Stimulated activated memory B cell treated with anti-CD40 and anti-IgM and Interleukin-4, amounts not matched to agents 10 μg/mL and 1 μg/mL and 100 μg/mL, for 72 hours (primary cell): ENCODE results near the gene CEMP1.

Experiments used
- ATAC-seq: fragments of 150-1000 bp; cut with Tn5 transposase; 2 replicates; pipeline ENCODE4 v1.10.0; 2021
- H3K27ac Mint-ChIP-seq: one replicate; pipeline ENCODE4 v1.8.0; 2022; ENCODE audit warnings: mild to moderate bottlenecking, mixed read lengths
- H3K27me3 Mint-ChIP-seq: one replicate; pipeline ENCODE4 v1.8.0; 2022; ENCODE audit warnings: mixed read lengths
- H3K36me3 Mint-ChIP-seq: one replicate; pipeline ENCODE4 v1.8.0; 2022; ENCODE audit warnings: mixed read lengths
- H3K4me1 Mint-ChIP-seq: one replicate; pipeline ENCODE4 v1.8.0; 2022; ENCODE audit warnings: mixed read lengths
- H3K4me3 Mint-ChIP-seq: one replicate; pipeline ENCODE4 v1.8.0; 2022; ENCODE audit warnings: mild to moderate bottlenecking, moderate library complexity, mixed read lengths
- H3K9me3 Mint-ChIP-seq: one replicate; pipeline ENCODE4 v1.8.0; 2022; ENCODE audit warnings: mixed read lengths

Gene CEMP1

DNA sequence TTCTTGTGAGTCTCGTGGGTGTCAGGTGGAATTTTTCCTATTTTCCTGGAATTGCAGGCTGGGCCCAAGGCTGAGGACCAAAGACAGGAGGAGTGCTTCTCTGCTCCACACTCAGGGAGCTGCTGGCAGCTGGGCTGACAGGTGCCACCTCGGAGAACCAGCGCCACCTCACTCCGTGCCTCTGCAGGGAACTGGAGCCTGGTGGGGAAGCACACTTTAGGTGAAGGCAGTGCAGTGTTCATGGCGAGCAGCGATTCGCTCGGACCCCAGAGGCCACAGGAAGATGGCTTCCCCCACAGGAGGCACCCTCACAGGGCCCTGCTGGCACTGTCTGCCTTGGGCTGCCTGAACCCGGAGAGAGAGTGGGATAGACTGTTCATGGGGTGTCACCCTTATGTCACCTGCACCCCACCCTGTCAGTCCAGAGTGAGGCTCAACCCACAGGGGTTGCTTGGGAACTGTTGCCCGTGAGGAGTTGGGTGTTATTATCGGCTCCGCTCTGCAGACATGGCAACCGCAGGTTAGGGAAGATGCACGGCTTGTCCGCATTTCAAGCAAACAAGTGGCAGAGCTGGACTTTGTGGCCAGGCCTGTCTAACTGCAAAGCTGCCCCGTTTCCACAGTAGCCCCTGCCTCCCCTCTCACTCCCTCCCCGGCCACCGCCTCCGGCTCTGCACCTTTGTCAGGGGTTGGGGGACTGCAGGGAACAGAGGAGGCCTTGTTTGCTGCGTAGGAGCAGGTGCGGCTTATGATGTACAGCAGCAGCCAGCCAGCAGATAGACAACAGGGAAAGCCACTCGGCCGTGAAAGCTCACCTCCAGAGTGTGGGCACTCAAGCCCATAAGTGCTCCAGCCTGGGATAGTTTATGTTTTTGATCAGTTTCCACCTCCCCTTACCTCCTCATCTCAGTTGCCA lies 40.8 kb downstream of the CEMP1 start:
- Mint-ChIP-seq H3K4me3 (no peak overlapping the region), H3K27me3 (no peaks in the 10 kb centered on the region), H3K36me3 (no peaks in the 10 kb centered on the region), H3K9me3 (no peaks in the 10 kb centered on the region), H3K4me1 (peaks cover 19% of the 10 kb centered on the region), H3K27ac (no peak overlapping the region)
- ATAC-seq, result no peak

DNA sequence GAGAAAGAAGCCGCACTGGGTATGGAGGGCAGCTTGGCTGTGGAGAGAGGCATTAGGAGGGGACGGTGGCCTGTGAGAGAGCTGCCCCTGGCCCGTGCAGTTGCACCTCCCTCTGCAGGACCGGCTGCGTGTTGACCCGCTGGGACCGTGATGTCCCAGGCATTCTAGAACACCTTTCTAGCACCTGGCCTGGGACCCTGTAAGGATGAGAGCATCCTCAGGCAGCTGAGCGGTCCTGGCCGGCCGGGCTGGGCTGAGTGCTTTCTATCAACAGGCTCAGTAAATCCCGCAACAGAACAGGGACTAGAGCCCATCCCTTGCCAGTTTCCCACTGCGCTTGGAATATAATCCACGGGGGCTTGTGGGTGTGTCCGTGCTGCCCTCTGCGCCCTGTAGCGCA lies 41.6 kb downstream of the CEMP1 start:
- no peak for ATAC-seq
- Mint-ChIP-seq H3K27ac (no peak overlapping the region), H3K27me3 (no peaks in the 10 kb centered on the region), H3K4me3 (no peak overlapping the region), H3K9me3 (no peaks in the 10 kb centered on the region), H3K36me3 (no peaks in the 10 kb centered on the region), H3K4me1 (peaks cover 19% of the 10 kb centered on the region)

DNA sequence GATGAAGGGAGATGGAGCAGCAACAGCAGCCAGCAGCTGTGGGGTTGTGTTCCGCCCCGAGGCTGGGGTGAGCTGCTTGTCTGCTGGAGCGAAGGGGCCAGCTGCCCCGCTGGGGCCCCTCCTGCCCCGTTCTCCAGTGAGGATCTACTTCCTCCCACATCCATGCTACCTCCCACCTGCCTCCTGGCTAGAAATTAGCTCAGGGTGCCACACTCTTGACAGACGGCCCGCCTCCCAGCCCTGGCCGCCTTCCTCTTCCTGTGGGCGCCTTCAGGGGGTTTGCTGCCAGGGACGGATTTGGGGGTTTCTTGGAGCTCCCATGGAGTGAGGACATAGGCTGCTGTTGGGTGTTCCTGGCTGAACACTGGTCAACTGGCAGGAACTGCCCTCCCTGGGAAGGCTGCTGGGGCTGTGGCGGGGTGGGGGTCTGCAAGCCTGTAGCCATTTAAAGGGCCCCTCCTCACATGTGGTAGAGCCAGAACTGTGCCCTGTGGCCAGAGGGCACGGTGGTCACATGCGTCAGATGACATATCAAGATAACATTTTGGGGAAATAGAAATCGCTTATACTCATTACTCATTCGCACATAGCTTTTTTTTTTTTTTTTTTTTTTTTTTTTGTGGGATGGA lies 43.2 kb downstream of the CEMP1 start:
- Mint-ChIP-seq H3K27ac (peak overlapping the region; percentile 77), H3K4me3 (no peak overlapping the region), H3K36me3 (no peaks in the 10 kb centered on the region), H3K27me3 (no peaks in the 10 kb centered on the region), H3K9me3 (no peaks in the 10 kb centered on the region), H3K4me1 (peaks cover 19% of the 10 kb centered on the region)
- no peak for ATAC-seq

DNA sequence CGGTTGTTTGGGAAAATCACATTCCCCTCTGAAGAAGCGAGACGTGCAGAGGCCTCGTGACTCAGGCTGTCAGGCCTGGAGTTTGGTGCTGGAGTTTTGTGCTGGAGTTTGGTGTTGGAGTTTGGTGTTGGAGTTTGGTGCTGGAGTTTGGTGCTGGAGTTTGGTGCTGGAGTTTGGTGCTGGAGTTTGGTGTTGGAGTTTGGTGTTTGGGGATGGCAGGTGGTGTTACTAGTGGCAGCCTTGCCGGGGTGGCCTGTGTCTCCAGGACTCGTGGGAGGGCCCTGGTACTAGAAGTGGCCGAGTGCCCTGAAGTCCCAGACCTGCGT lies 43.7 kb downstream of the CEMP1 start:
- no peak for ATAC-seq
- peak overlapping the region; percentile 77 for H3K27ac Mint-ChIP-seq
- no peaks in the 10 kb centered on the region for H3K27me3 Mint-ChIP-seq
- H3K4me1 Mint-ChIP-seq, result peaks cover 19% of the 10 kb centered on the region
- H3K4me3 Mint-ChIP-seq, result peak overlapping the region; percentile 62
- H3K9me3 Mint-ChIP-seq, result no peaks in the 10 kb centered on the region
- no peaks in the 10 kb centered on the region for H3K36me3 Mint-ChIP-seq

DNA sequence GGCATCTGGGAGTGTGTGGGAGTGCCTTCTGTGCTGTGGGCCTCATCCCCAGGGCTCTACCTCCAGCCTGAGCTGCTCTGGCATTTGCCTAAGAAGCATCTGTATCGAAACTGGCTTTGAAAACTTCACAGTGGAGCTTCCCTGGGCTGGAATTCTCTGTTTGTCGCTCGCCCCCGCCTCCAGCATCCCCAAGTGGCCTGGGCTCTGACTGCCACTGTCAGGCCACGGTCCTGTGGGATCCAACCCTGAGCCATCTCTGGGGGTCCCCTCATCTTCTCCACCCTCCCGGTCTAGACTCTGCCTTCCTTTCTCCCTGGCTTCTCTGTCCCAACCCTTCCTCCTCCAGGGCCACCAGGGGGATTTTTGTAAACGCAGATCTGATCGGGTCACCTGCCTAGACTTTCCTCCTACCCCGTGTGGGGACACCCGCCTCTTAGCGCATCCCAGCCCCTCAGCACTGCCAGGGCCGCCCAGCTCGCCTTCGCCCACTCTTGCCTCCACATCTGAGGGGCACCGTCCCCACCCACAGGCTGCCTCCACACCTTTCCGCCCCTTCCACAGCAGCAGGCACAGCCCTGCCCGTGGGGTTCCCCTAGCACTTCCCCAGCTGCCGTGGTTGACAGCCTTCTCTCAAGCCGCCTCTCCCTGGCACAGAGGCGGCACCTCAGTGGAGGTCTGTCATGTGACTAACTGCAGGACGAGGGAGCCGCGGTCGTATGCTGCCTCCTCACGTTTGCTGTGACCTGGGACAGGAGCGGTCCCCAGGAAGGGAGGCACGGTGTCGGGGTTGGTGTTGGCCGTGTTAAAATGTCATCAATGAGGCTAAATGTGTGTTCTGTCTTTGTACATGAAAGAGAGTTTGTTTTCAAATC lies 44.3 kb downstream of the CEMP1 start:
- H3K27ac Mint-ChIP-seq, result peak overlapping the region; percentile 77
- peaks cover 19% of the 10 kb centered on the region for H3K4me1 Mint-ChIP-seq
- peak; percentile 96 for ATAC-seq
- no peaks in the 10 kb centered on the region for H3K27me3 Mint-ChIP-seq
- H3K36me3 Mint-ChIP-seq, result no peaks in the 10 kb centered on the region
- H3K4me3 Mint-ChIP-seq, result peak overlapping the region; percentile 62
- H3K9me3 Mint-ChIP-seq, result no peaks in the 10 kb centered on the region

DNA sequence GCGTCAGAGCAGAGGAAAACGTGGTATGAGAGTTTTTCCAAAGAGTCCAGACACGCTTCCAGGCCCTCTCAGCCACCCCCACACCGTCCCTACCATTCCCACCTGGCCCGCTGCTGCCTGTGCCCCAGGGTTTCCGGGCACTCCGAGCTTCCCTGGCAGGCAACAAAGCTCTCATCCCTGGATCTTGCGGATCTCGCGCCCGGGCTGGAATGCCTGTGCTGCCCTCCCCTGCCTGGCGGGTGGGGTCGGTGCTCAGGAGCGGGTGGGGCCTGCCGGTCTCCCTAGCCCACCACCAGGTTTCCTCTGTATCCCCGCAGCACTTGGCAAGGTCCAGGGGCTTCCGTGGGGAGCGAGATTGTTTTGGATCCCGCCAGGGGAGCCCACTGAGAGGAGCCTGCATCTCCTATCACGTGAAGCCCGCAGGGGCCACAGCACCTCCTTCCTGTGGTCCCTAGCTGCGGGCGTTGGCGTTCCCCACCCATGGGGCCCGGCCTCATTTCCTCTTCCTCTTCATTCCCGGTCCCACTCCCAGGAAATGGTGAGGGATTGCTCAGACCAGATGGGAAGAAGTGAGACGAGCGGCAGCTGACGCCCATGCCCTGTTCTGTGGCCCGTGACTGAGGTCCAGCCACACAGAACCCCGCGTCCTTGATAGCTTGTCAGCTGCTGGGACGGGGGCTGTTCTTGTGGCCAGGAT lies 45.2 kb downstream of the CEMP1 start:
- H3K27me3 Mint-ChIP-seq, result no peaks in the 10 kb centered on the region
- peaks cover 19% of the 10 kb centered on the region for H3K4me1 Mint-ChIP-seq
- no peaks in the 10 kb centered on the region for H3K9me3 Mint-ChIP-seq
- no peak for ATAC-seq
- H3K36me3 Mint-ChIP-seq, result no peaks in the 10 kb centered on the region
- no peak overlapping the region for H3K27ac Mint-ChIP-seq
- no peak overlapping the region for H3K4me3 Mint-ChIP-seq

DNA sequence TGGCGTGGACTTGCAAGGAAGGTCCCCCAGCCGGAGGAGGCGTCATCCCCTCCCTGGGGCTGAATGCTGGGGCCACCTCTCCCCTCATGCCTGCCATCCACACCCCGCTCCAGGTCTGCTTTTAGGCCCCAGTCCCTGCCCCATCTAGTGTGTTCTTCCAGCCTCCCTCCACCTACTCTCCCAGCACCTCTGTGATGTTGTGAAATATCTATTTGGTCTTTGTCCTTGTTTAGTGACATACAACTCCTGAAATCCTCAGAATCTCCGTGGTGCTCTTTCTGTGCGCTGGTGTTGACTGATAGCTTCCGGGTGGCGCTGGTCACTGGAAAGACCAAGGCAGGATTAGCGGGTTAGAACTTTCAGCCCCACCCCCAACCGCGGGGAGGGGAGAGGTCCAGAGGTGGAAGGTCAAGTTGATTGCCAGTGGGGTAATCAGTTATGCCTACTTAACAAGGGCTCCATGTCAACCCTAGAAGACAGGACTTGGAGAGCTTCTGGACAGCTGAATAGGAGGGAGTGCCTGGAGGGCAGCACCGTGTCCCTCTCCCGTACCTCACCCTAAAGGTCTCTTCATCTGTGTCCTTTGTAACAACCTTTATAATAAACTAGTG lies 46.2 kb downstream of the CEMP1 start:
- Mint-ChIP-seq H3K27ac (no peak overlapping the region), H3K36me3 (no peaks in the 10 kb centered on the region), H3K27me3 (no peaks in the 10 kb centered on the region)

DNA sequence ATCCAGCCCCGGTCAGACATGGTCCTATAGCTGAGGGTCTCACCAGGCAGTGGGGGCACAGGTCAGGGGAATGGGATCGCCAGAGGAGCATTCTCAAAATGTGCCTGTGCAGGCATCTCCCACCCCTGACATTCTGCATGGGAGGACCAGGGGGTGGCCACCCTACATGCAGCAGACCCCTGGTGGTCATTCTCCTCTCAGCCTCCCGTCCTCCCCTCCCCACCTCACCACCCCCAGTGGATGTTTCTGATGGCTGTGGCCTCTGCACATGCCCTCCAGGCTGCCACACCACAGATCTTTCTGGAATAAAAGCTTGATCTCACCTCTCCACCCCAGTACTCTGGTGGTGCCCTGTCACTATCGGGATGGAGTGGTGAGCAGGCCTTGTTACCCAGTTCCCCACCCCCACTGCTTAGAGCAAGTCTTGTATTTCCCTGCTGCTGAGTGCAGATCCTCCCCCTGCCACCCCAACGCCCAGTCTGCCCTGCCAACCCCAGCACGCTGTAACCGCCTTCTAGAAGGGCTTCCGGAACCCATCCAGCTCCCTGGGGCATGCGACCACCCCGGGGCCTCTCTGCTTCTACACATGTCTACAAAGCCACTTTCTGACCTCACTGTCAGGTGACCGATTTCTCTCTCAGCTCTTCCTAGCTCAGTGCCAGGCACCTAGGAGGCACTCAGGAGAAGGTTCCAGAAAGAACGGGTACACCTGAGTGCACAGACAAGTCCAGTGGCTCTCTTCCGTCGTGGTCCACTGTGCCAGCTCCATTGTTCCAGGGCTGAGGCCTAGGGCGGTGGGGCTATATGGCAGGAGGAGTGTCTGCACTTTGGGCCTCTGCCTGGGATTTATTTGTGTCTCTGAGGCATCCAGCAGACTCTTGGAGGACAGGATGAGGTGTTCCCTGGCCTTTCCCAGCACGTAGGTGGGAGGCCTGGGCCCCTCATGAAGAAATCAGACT lies 47.0 kb downstream of the CEMP1 start:
- Mint-ChIP-seq H3K27ac (no peak overlapping the region), H3K27me3 (no peaks in the 10 kb centered on the region), H3K4me3 (no peak overlapping the region), H3K4me1 (peaks cover 19% of the 10 kb centered on the region), H3K9me3 (no peaks in the 10 kb centered on the region), H3K36me3 (no peaks in the 10 kb centered on the region)
- no peak for ATAC-seq

More for the DNA sequence above, 46.2 kb downstream of the CEMP1 start:
- Mint-ChIP-seq H3K4me1 (peaks cover 19% of the 10 kb centered on the region), H3K4me3 (no peak overlapping the region), H3K9me3 (no peaks in the 10 kb centered on the region)
- no peak for ATAC-seq

DNA sequence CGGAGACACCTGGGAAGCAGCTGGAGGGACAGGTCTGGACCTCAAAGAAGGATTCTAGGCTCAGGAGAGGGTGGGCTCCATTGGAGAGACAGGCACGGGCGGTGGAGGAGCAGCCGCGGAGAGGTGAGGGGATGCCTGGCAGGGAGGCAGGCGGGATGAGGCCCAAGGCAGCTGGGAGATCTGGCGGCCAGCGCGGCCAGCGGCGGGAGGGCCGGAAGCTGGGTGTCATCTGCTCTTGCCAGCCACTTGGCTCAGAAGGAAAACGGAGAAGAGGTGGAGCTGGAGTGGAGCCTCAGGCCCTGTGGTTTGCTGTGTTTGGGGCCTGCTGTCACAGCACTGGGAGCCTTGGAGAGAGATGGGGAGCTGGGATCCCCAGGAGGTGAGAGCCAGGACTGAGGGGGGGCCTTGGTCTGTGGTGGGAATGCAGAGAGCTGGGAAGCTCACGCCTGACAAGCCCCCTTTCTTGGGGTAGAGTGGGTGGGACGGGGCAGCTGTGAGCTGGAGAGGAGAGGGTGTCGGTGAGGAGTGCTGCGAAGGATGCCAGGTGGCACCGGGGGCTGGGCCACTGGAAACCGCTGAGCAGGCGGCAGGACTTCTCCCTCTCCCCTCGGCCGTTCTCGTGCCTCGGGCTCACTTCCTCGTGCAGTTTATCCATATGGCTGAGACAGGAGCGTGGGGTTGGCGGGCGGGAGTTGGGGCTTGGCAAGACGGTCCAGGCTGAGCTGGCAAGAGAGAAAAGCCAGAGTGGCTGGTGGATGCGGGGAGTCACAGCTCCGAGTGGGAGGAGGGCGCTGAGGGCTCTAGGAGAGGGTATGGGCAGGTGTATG lies 48.3 kb downstream of the CEMP1 start:
- no peak for ATAC-seq
- Mint-ChIP-seq H3K4me3 (no peak overlapping the region), H3K36me3 (no peaks in the 10 kb centered on the region), H3K9me3 (no peaks in the 10 kb centered on the region), H3K27me3 (no peaks in the 10 kb centered on the region), H3K27ac (no peak overlapping the region), H3K4me1 (peaks cover 23% of the 10 kb centered on the region)

DNA sequence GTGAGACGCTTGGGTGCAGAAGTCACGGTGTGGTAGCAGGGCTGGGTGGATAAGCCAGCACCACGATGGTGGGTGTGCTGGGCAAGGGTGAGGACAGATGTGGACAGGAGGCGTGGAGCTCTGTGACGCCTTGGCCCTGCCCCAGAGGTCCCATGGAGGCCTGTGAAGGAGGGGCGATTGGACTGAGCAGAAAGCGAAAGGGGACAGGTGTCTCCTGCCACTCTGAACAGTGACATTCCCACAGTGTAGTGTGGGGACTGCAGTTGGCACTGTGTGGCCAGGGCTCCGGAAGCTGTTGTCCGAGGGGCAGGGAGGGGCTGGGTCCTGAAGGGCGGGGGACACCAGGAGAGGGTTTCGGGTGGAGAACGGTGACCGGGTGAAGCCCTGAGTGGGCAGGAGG lies 49.0 kb downstream of the CEMP1 start:
- Mint-ChIP-seq H3K9me3 (no peaks in the 10 kb centered on the region), H3K4me3 (no peak overlapping the region), H3K27me3 (no peaks in the 10 kb centered on the region), H3K4me1 (peaks cover 23% of the 10 kb centered on the region), H3K36me3 (no peaks in the 10 kb centered on the region), H3K27ac (no peak overlapping the region)
- no peak for ATAC-seq

DNA sequence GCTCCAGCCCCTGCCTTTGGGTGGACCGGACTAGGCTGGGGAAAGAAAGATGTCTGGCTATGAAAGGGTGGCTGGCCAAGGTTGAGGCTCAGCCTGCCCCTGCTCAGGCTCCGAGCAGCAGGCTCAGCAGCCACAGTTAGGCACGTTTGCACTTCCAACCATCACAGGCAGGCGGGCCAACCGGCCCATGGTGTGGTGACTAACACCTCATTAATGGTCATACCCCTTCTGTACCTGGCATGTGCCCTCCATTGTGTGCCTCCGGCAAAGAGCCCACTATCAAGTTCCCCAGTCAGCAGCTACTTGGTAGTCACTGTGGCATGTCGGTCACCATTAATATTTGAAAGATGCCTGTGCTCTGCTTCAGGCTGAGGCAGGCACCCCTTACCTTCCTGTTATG lies 49.5 kb downstream of the CEMP1 start:
- peaks cover 18% of the 10 kb centered on the region for H3K4me1 Mint-ChIP-seq
- no peak overlapping the region for H3K4me3 Mint-ChIP-seq
- no peak for ATAC-seq
- H3K27ac Mint-ChIP-seq, result no peak overlapping the region
- no peaks in the 10 kb centered on the region for H3K27me3 Mint-ChIP-seq
- no peaks in the 10 kb centered on the region for H3K36me3 Mint-ChIP-seq
- H3K9me3 Mint-ChIP-seq, result no peaks in the 10 kb centered on the region

DNA sequence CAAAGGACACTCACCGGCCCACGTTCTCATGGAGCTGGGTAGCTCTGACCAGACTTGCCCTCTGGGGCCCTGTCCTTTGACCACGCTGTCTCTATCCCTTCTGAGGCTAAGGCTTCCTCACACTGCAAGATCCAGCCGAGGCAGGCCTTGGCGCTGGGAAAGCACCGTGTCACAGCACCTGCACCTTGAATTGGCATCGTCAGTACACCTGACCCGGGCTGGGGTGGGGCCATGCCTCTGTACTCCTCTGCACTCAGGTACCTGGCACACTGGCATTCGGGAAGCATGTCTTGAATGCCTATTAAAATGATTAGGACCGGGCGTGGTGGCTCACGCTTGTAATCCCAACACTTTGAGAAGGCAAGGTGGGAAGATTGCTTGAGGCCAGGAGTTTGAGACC lies 50.3 kb downstream of the CEMP1 start:
- no peak for ATAC-seq
- Mint-ChIP-seq H3K36me3 (no peaks in the 10 kb centered on the region), H3K27me3 (no peaks in the 10 kb centered on the region), H3K9me3 (no peaks in the 10 kb centered on the region), H3K27ac (no peak overlapping the region), H3K4me3 (no peak overlapping the region), H3K4me1 (peaks cover 19% of the 10 kb centered on the region)
